ENCODE data around the gene MAP4K5. TPM values are rescaled to one million over a fixed set of nuclear protein-coding genes. Genes with fewer than 3 reads are reported as not detected.

MAP4K5 gene
- total and polyA plus RNA-seq, 2 of the 13 experiments (the other 11 are each of a cell fraction or from before 2014, with no cell fraction given) = 12.7 to 23.9 TPM

- FAIRE-seq (no peak), DNase-seq (ENCODE audit: low spot score) (no peak), ATAC-seq (no peak)
- BruUV-seq (replicated peaks) = no TSS peak
- Histone ChIP-seq H3K9ac (ENCODE audit: insufficient read depth, low read depth, low read length) (peak overlapping the region; percentile 90), H2AFZ (ENCODE audit: low read length) (no peak overlapping the region), H3K27ac (ENCODE audit: extremely low read length, insufficient read depth, low read length) (no peak overlapping the region), H3K36me3 (replicated peaks in 1 of 2; ENCODE audit: control insufficient read depth in 1 of 2, insufficient read depth in 2 of 2, low read length in 2 of 2) (no peaks in the 10 kb centered on the region; a peak in 1 of 5 replicates), H3K4me2 (ENCODE audit: low read depth, low read length) (peak overlapping the region; percentile 76), H3K4me3 (replicated peaks in 1 of 3; ENCODE audit: insufficient read depth in 1 of 3, low read depth in 2 of 3, low read length in 3 of 3) (peak overlapping the region; percentile 87 to 91 (median 90)), H3K4me1 (ENCODE audit: insufficient read depth, low read length) (peaks cover 55% of the 10 kb centered on the region), H3K9me3 (ENCODE audit: low read length) (no peaks in the 10 kb centered on the region), H3K79me2 (ENCODE audit: insufficient read depth, low read length) (peaks cover 61% of the 10 kb centered on the region), H3K27me3 (ENCODE audit: control insufficient read depth in 1 of 2, insufficient read depth in 2 of 2, low read length in 2 of 2) (no peaks in the 10 kb centered on the region; a peak in 1 of 5 replicates), H4K20me1 (ENCODE audit: insufficient read depth, low read length) (peaks cover 14% of the 10 kb centered on the region; the same call in 1 of the 2 replicates)
- in situ Hi-C loops (cut with HindIII; ENCODE audit: extremely low pct_ligation_motif_present, low pct_unique_long_range_greater_than_20kb) = loop anchor here (25.0 kb wide), 1 partner anchor 669 kb away; the partner anchor contains the start of gene NEMF
- TF ChIP-seq TRIM24 (CRISPR knock-in tag; IDR thresholded peaks at IDR 0.05) (no peak), CBX1 (IDR thresholded peaks at IDR 0.05; ENCODE audit: low read depth) (no peak), PHF21A (CRISPR knock-in tag; IDR thresholded peaks at IDR 0.05) (no peak), ZBTB7B (CRISPR knock-in tag; IDR thresholded peaks at IDR 0.05) (no peak), NR2F6 (IDR thresholded peaks at IDR 0.05) (no peak), NR2F6 (CRISPR knock-in tag; IDR thresholded peaks at IDR 0.05) (no peak), KLF9 (CRISPR knock-in tag; IDR thresholded peaks at IDR 0.05; ENCODE audit: low read depth) (no peak), RBAK (CRISPR knock-in tag; IDR thresholded peaks at IDR 0.05) (no peak), FOXC1 (CRISPR knock-in tag; IDR thresholded peaks at IDR 0.05; ENCODE audit: borderline replicate concordance) (no peak), REL (CRISPR knock-in tag; conservative IDR thresholded peaks at IDR 0.05) (no peak), ADNP (CRISPR knock-in tag; IDR thresholded peaks at IDR 0.05) (no peak), SRY (CRISPR knock-in tag; IDR thresholded peaks at IDR 0.05) (no peak), ZNF253 (CRISPR knock-in tag; IDR thresholded peaks at IDR 0.05; ENCODE audit: borderline replicate concordance) (no peak), RFXANK (CRISPR knock-in tag; IDR thresholded peaks at IDR 0.05) (no peak), ZNF496 (CRISPR knock-in tag; IDR thresholded peaks at IDR 0.05; ENCODE audit: insufficient replicate concordance) (no peak), HOMEZ (CRISPR knock-in tag; IDR thresholded peaks at IDR 0.05; ENCODE audit: low read depth) (no peak), NFIB (CRISPR knock-in tag; IDR thresholded peaks at IDR 0.05; ENCODE audit: borderline replicate concordance) (no peak), RAD51 (IDR thresholded peaks at IDR 0.05; ENCODE audit: borderline replicate concordance) (no peak)
- TF ChIP-seq, protein P1, sequence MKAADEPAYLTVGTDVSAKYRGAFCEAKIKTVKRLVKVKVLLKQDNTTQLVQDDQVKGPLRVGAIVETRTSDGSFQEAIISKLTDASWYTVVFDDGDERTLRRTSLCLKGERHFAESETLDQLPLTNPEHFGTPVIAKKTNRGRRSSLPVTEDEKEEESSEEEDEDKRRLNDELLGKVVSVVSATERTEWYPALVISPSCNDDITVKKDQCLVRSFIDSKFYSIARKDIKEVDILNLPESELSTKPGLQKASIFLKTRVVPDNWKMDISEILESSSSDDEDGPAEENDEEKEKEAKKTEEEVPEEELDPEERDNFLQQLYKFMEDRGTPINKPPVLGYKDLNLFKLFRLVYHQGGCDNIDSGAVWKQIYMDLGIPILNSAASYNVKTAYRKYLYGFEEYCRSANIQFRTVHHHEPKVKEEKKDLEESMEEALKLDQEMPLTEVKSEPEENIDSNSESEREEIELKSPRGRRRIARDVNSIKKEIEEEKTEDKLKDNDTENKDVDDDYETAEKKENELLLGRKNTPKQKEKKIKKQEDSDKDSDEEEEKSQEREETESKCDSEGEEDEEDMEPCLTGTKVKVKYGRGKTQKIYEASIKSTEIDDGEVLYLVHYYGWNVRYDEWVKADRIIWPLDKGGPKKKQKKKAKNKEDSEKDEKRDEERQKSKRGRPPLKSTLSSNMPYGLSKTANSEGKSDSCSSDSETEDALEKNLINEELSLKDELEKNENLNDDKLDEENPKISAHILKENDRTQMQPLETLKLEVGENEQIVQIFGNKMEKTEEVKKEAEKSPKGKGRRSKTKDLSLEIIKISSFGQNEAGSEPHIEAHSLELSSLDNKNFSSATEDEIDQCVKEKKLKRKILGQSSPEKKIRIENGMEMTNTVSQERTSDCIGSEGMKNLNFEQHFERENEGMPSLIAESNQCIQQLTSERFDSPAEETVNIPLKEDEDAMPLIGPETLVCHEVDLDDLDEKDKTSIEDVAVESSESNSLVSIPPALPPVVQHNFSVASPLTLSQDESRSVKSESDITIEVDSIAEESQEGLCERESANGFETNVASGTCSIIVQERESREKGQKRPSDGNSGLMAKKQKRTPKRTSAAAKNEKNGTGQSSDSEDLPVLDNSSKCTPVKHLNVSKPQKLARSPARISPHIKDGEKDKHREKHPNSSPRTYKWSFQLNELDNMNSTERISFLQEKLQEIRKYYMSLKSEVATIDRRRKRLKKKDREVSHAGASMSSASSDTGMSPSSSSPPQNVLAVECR (CRISPR knock-in tag; IDR thresholded peaks at IDR 0.05; ENCODE audit: borderline replicate concordance) = no peak
- TF ChIP-seq, protein P2, sequence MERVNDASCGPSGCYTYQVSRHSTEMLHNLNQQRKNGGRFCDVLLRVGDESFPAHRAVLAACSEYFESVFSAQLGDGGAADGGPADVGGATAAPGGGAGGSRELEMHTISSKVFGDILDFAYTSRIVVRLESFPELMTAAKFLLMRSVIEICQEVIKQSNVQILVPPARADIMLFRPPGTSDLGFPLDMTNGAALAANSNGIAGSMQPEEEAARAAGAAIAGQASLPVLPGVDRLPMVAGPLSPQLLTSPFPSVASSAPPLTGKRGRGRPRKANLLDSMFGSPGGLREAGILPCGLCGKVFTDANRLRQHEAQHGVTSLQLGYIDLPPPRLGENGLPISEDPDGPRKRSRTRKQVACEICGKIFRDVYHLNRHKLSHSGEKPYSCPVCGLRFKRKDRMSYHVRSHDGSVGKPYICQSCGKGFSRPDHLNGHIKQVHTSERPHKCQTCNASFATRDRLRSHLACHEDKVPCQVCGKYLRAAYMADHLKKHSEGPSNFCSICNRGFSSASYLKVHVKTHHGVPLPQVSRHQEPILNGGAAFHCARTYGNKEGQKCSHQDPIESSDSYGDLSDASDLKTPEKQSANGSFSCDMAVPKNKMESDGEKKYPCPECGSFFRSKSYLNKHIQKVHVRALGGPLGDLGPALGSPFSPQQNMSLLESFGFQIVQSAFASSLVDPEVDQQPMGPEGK (CRISPR knock-in tag; IDR thresholded peaks at IDR 0.05) = no peak
- POLR2A ChIA-PET = no interaction called here
- intact Hi-C loops (cut with micrococcal nuclease; ENCODE audit: unreplicated experiment) = loop anchor here (5.0 kb wide), 4 partner anchors 54 to 669 kb away; partner anchors contain the start of gene SOS2
- CTCF ChIA-PET (ENCODE audit: low intra/inter-chr PET ratio, low total read pairs) = interaction anchor here (2.8 kb wide), 1 partner anchor 210 kb away, joined by 44 read pairs; no protein-coding TSS in a partner anchor
- 14% methylated on average over 8 of the region's 8 CpGs for whole genome bisulfite sequencing (ENCODE audit: low lambda C conversion rate)
Measured at GRCh38 chr14:50530794-50531365, 1.5 kb downstream of the MAP4K5 start.
